HepG2 (cell line): ENCODE data around the gene ARHGAP4. TPM values are rescaled to one million over a fixed set of nuclear protein-coding genes. Genes with fewer than 3 reads are reported as not detected.

Experiments
- ATAC-seq: fragments of 200-7000 bp; cut with Tn5 transposase; 3 replicates; pipeline ENCODE4 v1.9.1; 2020; ENCODE audit warnings: mild to moderate bottlenecking, moderate library complexity
- BruUV-seq: library from RNA; stranded (reverse); fragments of 400-500 nt; replicated peaks from 2 replicates; lab custom pipeline; 2021; lab: Mats Ljungman, UMichigan
- CTCF ChIA-PET: fragments of 300-600 bp; formaldehyde crosslinking; extraction: SDS; loops from one replicate; lab custom pipeline; 2021; ENCODE audit warnings: low total read pairs, inconsistent platforms, low intra/inter-chr PET ratio; lab: Yijun Ruan, JAX
- POLR2A ChIA-PET: fragments of 350-600 bp; sonication (Branson Sonifier 250); formaldehyde crosslinking; loops from one replicate; lab custom pipeline; 2020; ENCODE audit warnings: antibody characterized with exemption, inconsistent platforms; lab: Yijun Ruan, JAX
- DNase-seq: peaks from one replicate; pipeline ENCODE4 v3.0.0-alpha.2; 2015; ENCODE audit warnings: low spot score
- FAIRE-seq: peaks from 3 replicates; lab custom pipeline; 2011; peaks lifted over from hg19 to GRCh38; lab: Jason Lieb, UNC
- H2AFZ ChIP-seq: one replicate; pipeline ENCODE4 v1.6.1; 2011; ENCODE audit warnings: low read length, inconsistent platforms
- H3K27ac ChIP-seq: fragments of 300-600 bp; 3 replicates; pipeline ENCODE4 v1.8.0; 2011; ENCODE audit warnings: mixed run types, mild to moderate bottlenecking, mixed read lengths, low read length, inconsistent platforms; ENCODE audit not compliant: insufficient read depth; ENCODE audit errors: extremely low read length
- H3K27me3 ChIP-seq, 2 experiments: fragments of 200-600 bp in 1 of 2; 2 replicates in 1 of 2; 3 replicates in 1 of 2; pipeline versions ENCODE4 v1.6.0 to v1.8.0; 2011; ENCODE audit warnings: low read length in 2 of 2, mild to moderate bottlenecking in 2 of 2, moderate library complexity in 2 of 2, inconsistent platforms in 1 of 2; ENCODE audit not compliant: insufficient read depth in 2 of 2, control insufficient read depth in 1 of 2
- H3K36me3 ChIP-seq, 2 experiments: fragments of 200-600 bp in 1 of 2; replicated peaks in 1 of 2; 2 replicates in 1 of 2; 3 replicates in 1 of 2; pipeline versions ENCODE4 v1.5.1 to v1.8.0; 2011; ENCODE audit warnings: low read length in 2 of 2, inconsistent platforms in 1 of 2; ENCODE audit not compliant: insufficient read depth in 2 of 2, control insufficient read depth in 1 of 2
- H3K4me1 ChIP-seq: 2 replicates; pipeline ENCODE4 v1.5.1; 2012; ENCODE audit warnings: low read length, inconsistent platforms; ENCODE audit not compliant: insufficient read depth
- H3K4me2 ChIP-seq: 2 replicates; pipeline ENCODE4 v1.6.0; 2011; ENCODE audit warnings: low read depth, low read length, inconsistent platforms
- H3K4me3 ChIP-seq, 3 experiments: fragments of 200-600 bp in 1 of 3; sonication (generic), shearing (Covaris generic) in 1 of 3; replicated peaks in 1 of 3; 2 replicates each; pipeline ENCODE4 v1.5.1; 2011 to 2016; ENCODE audit warnings: low read length in 3 of 3, inconsistent platforms in 2 of 3, low read depth in 2 of 3, mild to moderate bottlenecking in 2 of 3, control low read depth in 1 of 3, mixed read lengths in 1 of 3; ENCODE audit not compliant: insufficient read depth in 1 of 3
- H3K79me2 ChIP-seq: one replicate; pipeline ENCODE4 v1.6.1; 2011; ENCODE audit warnings: low read length, inconsistent platforms; ENCODE audit not compliant: insufficient read depth
- H3K9ac ChIP-seq: 2 replicates; pipeline ENCODE4 v1.6.0; 2011; ENCODE audit warnings: mild to moderate bottlenecking, low read depth, low read length, inconsistent platforms; ENCODE audit not compliant: insufficient read depth
- H3K9me3 ChIP-seq: 2 replicates; pipeline ENCODE4 v1.5.1; 2012; ENCODE audit warnings: mild to moderate bottlenecking, low read length
- H4K20me1 ChIP-seq: 2 replicates; pipeline ENCODE4 v1.6.0; 2011; ENCODE audit warnings: inconsistent platforms, mild to moderate bottlenecking, low read length, moderate library complexity; ENCODE audit not compliant: insufficient read depth
- E2F5 ChIP-seq: sonication (generic); formaldehyde crosslinking; conservative IDR thresholded peaks from 2 replicates; pipeline ENCODE4 v1.4.0; 2020; ENCODE audit warnings: missing genetic modification reagents
- EEA1 ChIP-seq: sonication (generic); formaldehyde crosslinking; IDR thresholded peaks from 2 replicates; pipeline ENCODE4 v1.5.1; 2020; ENCODE audit warnings: mild to moderate bottlenecking, missing genetic modification reagents, borderline replicate concordance
- FOSL1 ChIP-seq: sonication (generic); formaldehyde crosslinking; IDR thresholded peaks from 2 replicates; pipeline ENCODE4 v1.9.0; 2021; ENCODE audit warnings: missing genetic modification reagents, borderline replicate concordance
- FOXA3 ChIP-seq: IDR thresholded peaks from 2 replicates; pipeline ENCODE4 v1.6.1; 2016; ENCODE audit warnings: missing genetic modification reagents, missing compliant biosample characterization
- HDAC6 ChIP-seq: fragments of 200-600 bp; sonication (generic); IDR thresholded peaks from 2 replicates; pipeline ENCODE4 v1.7.0; 2017; ENCODE audit warnings: mild to moderate bottlenecking, antibody characterized with exemption, low read length, low read depth
- NFIB ChIP-seq: sonication (generic); formaldehyde crosslinking; IDR thresholded peaks from 2 replicates; pipeline ENCODE4 v1.9.0; 2021; ENCODE audit warnings: missing genetic modification reagents, mild to moderate bottlenecking, borderline replicate concordance
- RARG ChIP-seq: sonication (generic); formaldehyde crosslinking; IDR thresholded peaks from 2 replicates; pipeline ENCODE4 v1.4.0; 2020; ENCODE audit warnings: low read depth, mild to moderate bottlenecking, missing genetic modification reagents
- SMARCE1 ChIP-seq: fragments of 450-650 bp; IDR thresholded peaks from 2 replicates; pipeline ENCODE4 v1.6.1; 2017; ENCODE audit warnings: borderline replicate concordance
- ZBTB2 ChIP-seq: sonication (generic); formaldehyde crosslinking; IDR thresholded peaks from 2 replicates; pipeline ENCODE4 v1.8.0; 2022; ENCODE audit warnings: low read depth, missing genetic modification reagents
- ZFYVE20 ChIP-seq: sonication (generic); formaldehyde crosslinking; IDR thresholded peaks from 2 replicates; pipeline ENCODE4 v1.8.0; 2023; ENCODE audit warnings: low read depth, mild to moderate bottlenecking, moderate library complexity, missing genetic modification reagents, borderline replicate concordance
- ZNF101 ChIP-seq: sonication (generic); formaldehyde crosslinking; IDR thresholded peaks from 2 replicates; pipeline ENCODE4 v1.4.0; 2020; ENCODE audit warnings: mild to moderate bottlenecking, low read depth, missing genetic modification reagents, borderline replicate concordance
- ZZZ3 ChIP-seq: sonication (generic); formaldehyde crosslinking; IDR thresholded peaks from 2 replicates; pipeline ENCODE4 v1.4.0; 2020; ENCODE audit warnings: missing genetic modification reagents, mild to moderate bottlenecking, borderline replicate concordance
- WGBS: methylation state at CpG from one replicate; pipeline ENCODE4 v1.1.6; 2017; ENCODE audit warnings: low lambda C conversion rate; 5-methylcytosine and 5-hydroxymethylcytosine counted together
- in situ Hi-C: cut with HindIII; loops from 2 replicates; pipeline ENCODE4 v1.10.0; 2017; ENCODE audit warnings: low pct_unique_long_range_greater_than_20kb; ENCODE audit not compliant: extremely low pct_ligation_motif_present
- intact Hi-C: fragments of 100-400 bp; cut with micrococcal nuclease; formaldehyde crosslinking; loops from one replicate; pipeline ENCODE4 v1.10.0; 2022; ENCODE audit not compliant: unreplicated experiment
- polyA plus RNA-seq, 8 experiments: library from polyadenylated mRNA; depleted of rRNA in 3 of 8; stranded (reverse) in 7 of 8; unstranded in 1 of 8; fragments of >200 nt; fragmentation: Illumina TruSeq in 4 of 8; extraction: Trizol in 4 of 8; gene quantifications; 2 replicates each; pipeline versions ENCODE4 v1.2.1 to v1.2.3, GENCODE V29; 2011 to 2016; ENCODE audit warnings: low read depth in 4 of 8, missing spikeins in 1 of 8, mixed read lengths in 1 of 8; ENCODE audit not compliant: insufficient read depth in 1 of 8
- total RNA-seq, 5 experiments: library from RNA; depleted of rRNA; stranded (reverse); fragments of >200 nt; fragmentation: Illumina TruSeq; extraction: Trizol; gene quantifications; 2 replicates each; pipeline ENCODE4 v1.2.3, GENCODE V29; 2016; ENCODE audit warnings: low read depth in 1 of 5
- TF ChIP-seq, protein P1 (sequence below): sonication (generic); formaldehyde crosslinking; IDR thresholded peaks from 2 replicates; pipeline ENCODE4 v1.5.0; 2020; ENCODE audit warnings: mild to moderate bottlenecking, missing genetic modification reagents
- TF ChIP-seq, protein P2 (sequence below): IDR thresholded peaks from 2 replicates; pipeline ENCODE4 v1.6.1; 2018; ENCODE audit warnings: missing genetic modification reagents

The ARHGAP4 gene
- total and polyA plus RNA-seq, 2 of the 13 experiments (the other 11 are each of a cell fraction or from before 2014, with no cell fraction given) = 0.57 to 0.64 TPM

DNA sequence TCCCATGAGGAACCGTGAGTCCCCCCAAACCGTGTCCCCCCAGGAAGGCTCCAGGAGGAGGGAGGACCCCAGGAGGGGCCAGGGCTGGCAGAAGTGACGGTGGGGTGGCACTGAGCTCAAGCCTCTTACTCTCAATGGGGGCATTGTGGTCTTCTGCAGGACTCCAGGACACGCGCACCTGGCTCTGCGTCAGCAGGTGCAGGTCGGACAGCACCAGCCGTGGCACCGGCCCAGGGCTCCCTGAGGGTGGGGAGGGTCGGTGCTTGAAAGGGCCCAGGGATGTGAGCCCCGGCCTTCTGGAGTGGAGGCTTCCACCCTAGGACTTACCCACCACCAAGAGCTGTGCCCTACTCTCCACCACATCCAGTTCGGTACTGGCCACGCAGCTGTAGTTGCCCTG, 58.4 kb downstream of the ARHGAP4 start:
- WGBS = no CpG with 5 or more reads among the region's 13 CpGs
- H3K9me3 ChIP-seq = no peaks in the 10 kb centered on the region
- intact Hi-C loops (no loop called here), in situ Hi-C loops (no loop called here)
- no peak overlapping the region for H2AFZ ChIP-seq
- no peaks in the 10 kb centered on the region for H3K36me3 ChIP-seq
- no peak for FAIRE-seq
- CTCF ChIA-PET = no interaction called here
- POLR2A ChIA-PET = no interaction called here
- H3K79me2 ChIP-seq = no peaks in the 10 kb centered on the region
- no peak overlapping the region for H3K27ac ChIP-seq
- DNase-seq = no peak
- no peak overlapping the region for H3K4me3 ChIP-seq
- TF ChIP-seq SMARCE1 (no peak), ZFYVE20 (CRISPR knock-in tag) (no peak), HDAC6 (no peak), EEA1 (no peak), ZZZ3 (no peak), NFIB (CRISPR knock-in tag) (no peak), FOXA3 (CRISPR knock-in tag) (no peak)
- TF ChIP-seq, protein P1, sequence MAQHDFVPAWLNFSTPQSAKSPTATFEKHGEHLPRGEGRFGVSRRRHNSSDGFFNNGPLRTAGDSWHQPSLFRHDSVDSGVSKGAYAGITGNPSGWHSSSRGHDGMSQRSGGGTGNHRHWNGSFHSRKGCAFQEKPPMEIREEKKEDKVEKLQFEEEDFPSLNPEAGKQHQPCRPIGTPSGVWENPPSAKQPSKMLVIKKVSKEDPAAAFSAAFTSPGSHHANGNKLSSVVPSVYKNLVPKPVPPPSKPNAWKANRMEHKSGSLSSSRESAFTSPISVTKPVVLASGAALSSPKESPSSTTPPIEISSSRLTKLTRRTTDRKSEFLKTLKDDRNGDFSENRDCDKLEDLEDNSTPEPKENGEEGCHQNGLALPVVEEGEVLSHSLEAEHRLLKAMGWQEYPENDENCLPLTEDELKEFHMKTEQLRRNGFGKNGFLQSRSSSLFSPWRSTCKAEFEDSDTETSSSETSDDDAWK = no peak
- H3K27me3 ChIP-seq = no peaks in the 10 kb centered on the region
- no peaks in the 10 kb centered on the region for H3K4me1 ChIP-seq
- no peak overlapping the region for H3K4me2 ChIP-seq
- H3K9ac ChIP-seq = no peak overlapping the region
- no peaks in the 10 kb centered on the region for H4K20me1 ChIP-seq
- no TSS peak for BruUV-seq
- ATAC-seq = no peak

GRCh38 chrX:153867139-153867538, 58.9 kb downstream of the ARHGAP4 start:
- no peaks in the 10 kb centered on the region for H3K9me3 ChIP-seq
- no peak overlapping the region for H3K9ac ChIP-seq
- H3K27ac ChIP-seq = no peak overlapping the region
- POLR2A ChIA-PET = no interaction called here
- H3K79me2 ChIP-seq = no peaks in the 10 kb centered on the region
- DNase-seq = no peak
- CTCF ChIA-PET = no interaction called here
- H3K36me3 ChIP-seq = no peaks in the 10 kb centered on the region
- no peak overlapping the region for H3K4me2 ChIP-seq
- no TSS peak for BruUV-seq
- no peak for FAIRE-seq
- no CpG with 5 or more reads among the region's 9 CpGs for WGBS
- H3K4me3 ChIP-seq = no peak overlapping the region
- in situ Hi-C loops (no loop called here), intact Hi-C loops (no loop called here)
- no peak for ATAC-seq
- no peaks in the 10 kb centered on the region for H4K20me1 ChIP-seq
- no peaks in the 10 kb centered on the region for H3K4me1 ChIP-seq
- no peak overlapping the region for H2AFZ ChIP-seq
- H3K27me3 ChIP-seq = no peaks in the 10 kb centered on the region
- TF ChIP-seq ZNF101 (CRISPR knock-in tag) = no peak
- no peak for TF ChIP-seq E2F5 (CRISPR knock-in tag)
- no peak for TF ChIP-seq ZBTB2 (CRISPR knock-in tag)
- TF ChIP-seq, protein P2, sequence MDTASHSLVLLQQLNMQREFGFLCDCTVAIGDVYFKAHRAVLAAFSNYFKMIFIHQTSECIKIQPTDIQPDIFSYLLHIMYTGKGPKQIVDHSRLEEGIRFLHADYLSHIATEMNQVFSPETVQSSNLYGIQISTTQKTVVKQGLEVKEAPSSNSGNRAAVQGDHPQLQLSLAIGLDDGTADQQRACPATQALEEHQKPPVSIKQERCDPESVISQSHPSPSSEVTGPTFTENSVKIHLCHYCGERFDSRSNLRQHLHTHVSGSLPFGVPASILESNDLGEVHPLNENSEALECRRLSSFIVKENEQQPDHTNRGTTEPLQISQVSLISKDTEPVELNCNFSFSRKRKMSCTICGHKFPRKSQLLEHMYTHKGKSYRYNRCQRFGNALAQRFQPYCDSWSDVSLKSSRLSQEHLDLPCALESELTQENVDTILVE (CRISPR knock-in tag) = no peak
- TF ChIP-seq FOSL1 (CRISPR knock-in tag) = no peak
- no peak for TF ChIP-seq RARG (CRISPR knock-in tag)
